Non-pigmented ciliary epithelial cell (primary cell): ENCODE results near the gene SH2D2A.

Source experiments
- DNase-seq: peaks from one replicate; pipeline ENCODE4 v3.0.0-alpha.2; 2010; ENCODE audit warnings: low read depth

Gene SH2D2A

GRCh38 chr1:156816561-156817328, at the start of gene SH2D2A:
Gene SH2D2A, minus strand, starts transcription at chr1:156816848. Its CDS starts 140 bp downstream, at chr1:156816708.
- DNase-seq: no peak

GRCh38 chr1:156865865-156866248, 49.2 kb upstream of the SH2D2A start:
- DNase-seq: no peak

- no peak for DNase-seq
These were observed 48.6 kb upstream of the SH2D2A start for GRCh38 chr1:156865258-156865657.

- no peak for DNase-seq
These were observed 48.1 kb upstream of the SH2D2A start for GRCh38 chr1:156864796-156865195.

GRCh38 chr1:156863631-156864030, 47.0 kb upstream of the SH2D2A start:
- DNase-seq: no peak

- DNase-seq: no peak
These were observed 46.5 kb upstream of the SH2D2A start for GRCh38 chr1:156862997-156863599.

- DNase-seq: no peak
These were observed 45.9 kb upstream of the SH2D2A start for GRCh38 chr1:156862584-156862983.

- DNase-seq: no peak
These were observed 44.2 kb upstream of the SH2D2A start, which contains the start of gene NTRK1 for GRCh38 chr1:156860628-156861423. Gene NTRK1, plus strand, starts transcription at chr1:156860865. Its CDS starts 70 bp downstream, at chr1:156860935.

GRCh38 chr1:156860113-156860627, 43.5 kb upstream of the SH2D2A start:
- no peak for DNase-seq

- DNase-seq: no peak
These were observed 43.0 kb upstream of the SH2D2A start for GRCh38 chr1:156859523-156860112.

GRCh38 chr1:156858959-156859522, 42.4 kb upstream of the SH2D2A start, which contains the start of gene INSRR:
Gene INSRR, minus strand, starts transcription at chr1:156859117. Its CDS starts 496 bp downstream, at chr1:156858621.
- no peak for DNase-seq

- no peak for DNase-seq
These were observed 41.9 kb upstream of the SH2D2A start for GRCh38 chr1:156858555-156858956.

GRCh38 chr1:156857532-156857931, 40.9 kb upstream of the SH2D2A start:
- no peak for DNase-seq

GRCh38 chr1:156856282-156856785, 39.7 kb upstream of the SH2D2A start:
- no peak for DNase-seq

- DNase-seq: no peak
These were observed 38.0 kb upstream of the SH2D2A start for GRCh38 chr1:156854634-156855033.

GRCh38 chr1:156853761-156854160, 37.1 kb upstream of the SH2D2A start:
- DNase-seq: no peak

- no peak for DNase-seq
These were observed 35.8 kb upstream of the SH2D2A start for GRCh38 chr1:156852418-156852874.

GRCh38 chr1:156851779-156852417, 35.2 kb upstream of the SH2D2A start:
- DNase-seq: no peak

- no peak for DNase-seq
These were observed 32.5 kb upstream of the SH2D2A start for GRCh38 chr1:156849151-156849496.

GRCh38 chr1:156848461-156849150, 32.0 kb upstream of the SH2D2A start:
- no peak for DNase-seq
